Esophagus squamous epithelium (tissue), 4 donors: Measurements from ENCODE around the gene PGP.

Experiments used
- CTCF ChIP-seq, 6 experiments: fragments of 450-650 bp in 4 of 6; fragments of 200-600 bp in 2 of 6; sonication (generic) in 2 of 6; IDR thresholded peaks; one replicate each; pipeline ENCODE4 v1.5.1; 2016 to 2019; ENCODE audit warnings: antibody characterized with exemption in 6 of 6, mild to moderate bottlenecking in 4 of 6, moderate library complexity in 4 of 6
- POLR2A ChIP-seq, 4 donors: fragments of 450-650 bp; IDR thresholded peaks; one replicate each; pipeline ENCODE4 v1.6.1; 2017; ENCODE audit warnings: antibody characterized with exemption in 4 of 4, mild to moderate bottlenecking in 4 of 4, moderate library complexity in 3 of 4

GRCh38 chr16:2180461-2180860 lies 34.2 kb downstream of the PGP start:
- TF ChIP-seq POLR2A (IDR thresholded peaks at IDR 0.05): no peak
- TF ChIP-seq CTCF (IDR thresholded peaks at IDR 0.05): no peak
